HUES64 (cell line): Measurements from ENCODE around the gene ERBB4. TPM values are rescaled to one million over a fixed set of nuclear protein-coding genes. Genes with fewer than 3 reads are reported as not detected.

Experiments
- H3K27ac ChIP-seq: 2 replicates; pipeline ENCODE4 v1.7.0; 2013; ENCODE audit warnings: low read depth, low read length, inconsistent platforms
- H3K27me3 ChIP-seq: 2 replicates; pipeline ENCODE4 v1.6.1; 2013; ENCODE audit warnings: mild to moderate bottlenecking, low read length; ENCODE audit not compliant: insufficient read depth
- H3K36me3 ChIP-seq: 2 replicates; pipeline ENCODE4 v1.6.1; 2013; ENCODE audit warnings: mild to moderate bottlenecking, low read length; ENCODE audit not compliant: insufficient read depth
- H3K4me1 ChIP-seq: 2 replicates; pipeline ENCODE4 v1.6.1; 2013; ENCODE audit warnings: mild to moderate bottlenecking, low read length, moderate library complexity; ENCODE audit not compliant: insufficient read depth
- H3K4me3 ChIP-seq: 2 replicates; pipeline ENCODE4 v1.5.1; 2013; ENCODE audit warnings: mild to moderate bottlenecking, low read length, moderate library complexity
- H3K9ac ChIP-seq: 2 replicates; pipeline ENCODE4 v1.6.1; 2013; ENCODE audit warnings: mild to moderate bottlenecking, low read depth, low read length
- H3K9me3 ChIP-seq: 2 replicates; pipeline ENCODE4 v1.6.1; 2013; ENCODE audit warnings: low read depth, low read length; ENCODE audit not compliant: insufficient read depth
- WGBS: fragments of 150-250, 120-280 bp; methylation state at CpG from one replicate; pipeline ENCODE4 v1.1.7; 2013; ENCODE audit warnings: missing lambda C conversion rate; 5-methylcytosine and 5-hydroxymethylcytosine counted together
- polyA plus RNA-seq, 2 experiments: library from polyadenylated mRNA; stranded (reverse); fragments of 50-300 nt; gene quantifications; one replicate each; pipeline ENCODE4 v1.2.3, GENCODE V29; 2013

The ERBB4 gene
- 0.70 TPM for polyA plus RNA-seq (2013, experiment 1 of 2)
- polyA plus RNA-seq (2013, experiment 2 of 2) = 1.4 TPM

DNA sequence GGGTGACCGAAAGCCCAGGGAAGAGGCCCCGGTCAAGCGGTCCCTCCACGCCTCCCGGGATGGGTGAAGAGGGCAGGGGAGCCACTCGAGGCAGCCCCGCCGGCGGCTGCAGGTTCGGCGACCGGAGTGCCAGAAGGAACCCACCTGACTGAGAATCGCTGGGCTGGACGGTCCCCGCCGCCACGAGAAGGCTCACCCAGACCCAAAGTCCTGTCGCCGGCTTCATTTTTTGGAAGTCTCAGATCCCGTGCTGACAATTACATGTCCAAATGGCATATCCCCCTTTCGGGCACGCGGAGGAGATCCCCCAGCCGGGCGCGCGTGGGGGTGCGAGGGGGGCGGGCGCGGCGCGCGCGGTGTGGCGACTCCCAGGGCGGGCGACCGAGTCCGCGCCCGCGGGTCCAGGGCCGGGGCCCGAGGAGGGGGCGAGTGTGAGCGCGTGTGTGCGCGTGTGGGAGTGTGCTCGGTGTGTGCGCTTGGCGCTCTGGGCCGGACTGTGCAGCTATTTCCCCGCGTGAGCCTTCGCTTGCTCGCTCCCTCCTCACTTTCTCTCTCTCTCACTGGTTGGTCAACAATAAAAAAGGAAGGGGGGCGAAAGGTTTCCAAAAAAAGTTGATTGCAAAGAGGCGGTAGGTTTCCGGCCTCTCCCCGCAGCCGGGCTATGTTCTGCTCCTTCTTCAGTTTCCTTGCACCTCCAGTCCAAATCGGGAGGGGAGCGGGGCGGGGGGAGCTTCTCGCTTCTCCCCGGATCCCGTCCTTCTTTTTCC, at the start of gene ERBB4:
ERBB4 (minus strand) TSS at position 498 of the 767 bp plus-strand sequence; CDS start at position 226, 272 bp downstream.
- Histone ChIP-seq H3K27me3 (peaks cover 70% of the 10 kb centered on the region), H3K27ac (no peak within 1 kb of the TSS), H3K4me1 (peaks cover 9% of the 10 kb centered on the region; the same call in 1 of the 2 replicates), H3K9ac (peak within 1 kb of the TSS; percentile 27; the same call in 1 of the 2 replicates), H3K4me3 (peak within 1 kb of the TSS; percentile 74), H3K9me3 (no peaks in the 10 kb centered on the region), H3K36me3 (no peaks in the 10 kb centered on the region)
- WGBS = under 1% methylated on average over 59 of the region's 69 CpGs

DNA sequence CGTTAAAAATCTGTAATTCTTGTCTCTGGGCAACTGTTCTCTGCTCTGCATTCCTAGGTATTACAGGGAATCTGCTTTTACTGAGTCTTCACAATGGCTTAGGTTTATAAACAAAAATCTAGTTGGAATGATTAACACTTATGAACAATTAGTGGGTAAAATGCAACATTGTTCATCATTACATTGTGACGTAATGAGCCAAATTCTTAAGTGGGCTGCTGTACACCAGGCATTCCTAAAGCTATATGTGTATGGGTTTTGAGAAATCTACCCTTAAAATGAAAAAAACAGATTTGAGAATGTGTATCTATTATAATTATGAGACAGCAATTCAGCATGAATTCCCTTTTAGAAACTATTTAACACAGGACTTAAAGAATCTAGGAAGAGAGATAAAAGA, 41.5 kb upstream of the ERBB4 start:
- Histone ChIP-seq H3K27me3 (no peaks in the 10 kb centered on the region), H3K9me3 (no peaks in the 10 kb centered on the region), H3K9ac (no peak overlapping the region), H3K36me3 (no peaks in the 10 kb centered on the region), H3K4me1 (no peaks in the 10 kb centered on the region), H3K27ac (no peak overlapping the region), H3K4me3 (no peak overlapping the region)
- WGBS = 100% methylated on average over 2 of the region's 2 CpGs

DNA sequence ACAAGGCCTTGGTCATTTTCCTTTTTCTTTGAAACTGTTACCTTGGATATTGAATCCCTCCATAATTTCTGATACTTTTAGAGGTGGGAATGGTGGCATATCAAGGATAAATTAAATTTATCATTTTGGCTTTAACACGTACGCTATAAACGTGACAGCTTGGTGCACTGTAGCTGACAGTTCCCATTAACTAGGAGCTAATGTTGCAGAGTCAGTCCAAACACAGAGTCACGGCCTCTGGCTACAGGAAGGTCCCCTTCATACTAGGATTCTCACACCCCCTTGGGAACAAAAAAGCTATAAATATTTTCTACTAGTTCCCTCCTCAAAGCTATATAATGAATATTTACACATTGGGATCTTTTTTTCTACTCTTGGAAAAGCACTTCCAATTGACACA, 17.7 kb upstream of the ERBB4 start:
- 90% methylated on average over 4 of the region's 4 CpGs for WGBS
- H3K4me1 ChIP-seq = no peaks in the 10 kb centered on the region

DNA sequence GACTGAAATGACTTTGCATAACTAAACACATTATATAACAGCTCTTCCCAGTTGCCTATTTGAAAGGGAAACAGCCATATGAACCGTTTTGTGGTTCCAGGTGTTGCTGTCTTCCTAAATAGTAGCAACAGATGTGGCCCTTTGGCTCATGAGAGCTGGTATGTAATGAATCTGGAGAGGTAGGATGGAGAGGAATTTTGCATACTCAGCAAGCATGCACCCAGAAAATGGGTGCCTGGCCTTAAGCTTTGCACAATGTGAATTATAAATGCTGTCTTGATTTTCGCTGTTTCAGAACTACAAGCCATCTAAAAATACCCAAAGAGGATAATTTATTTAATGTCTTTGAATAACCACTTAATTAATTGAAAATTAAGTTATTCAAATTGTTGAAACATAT, 15.6 kb upstream of the ERBB4 start:
- no peak overlapping the region for H3K9ac ChIP-seq
- H3K36me3 ChIP-seq = no peaks in the 10 kb centered on the region
- no peak overlapping the region for H3K27ac ChIP-seq
- 89% methylated on average over 1 of the region's 2 CpGs for WGBS
- H3K27me3 ChIP-seq = no peaks in the 10 kb centered on the region
- H3K4me3 ChIP-seq = no peak overlapping the region
- H3K9me3 ChIP-seq = no peaks in the 10 kb centered on the region
- no peaks in the 10 kb centered on the region for H3K4me1 ChIP-seq

More for the DNA sequence above, 17.7 kb upstream of the ERBB4 start:
- H3K27me3 ChIP-seq = no peaks in the 10 kb centered on the region
- no peak overlapping the region for H3K27ac ChIP-seq
- H3K4me3 ChIP-seq = no peak overlapping the region
- no peaks in the 10 kb centered on the region for H3K9me3 ChIP-seq
- no peaks in the 10 kb centered on the region for H3K36me3 ChIP-seq
- H3K9ac ChIP-seq = no peak overlapping the region

DNA sequence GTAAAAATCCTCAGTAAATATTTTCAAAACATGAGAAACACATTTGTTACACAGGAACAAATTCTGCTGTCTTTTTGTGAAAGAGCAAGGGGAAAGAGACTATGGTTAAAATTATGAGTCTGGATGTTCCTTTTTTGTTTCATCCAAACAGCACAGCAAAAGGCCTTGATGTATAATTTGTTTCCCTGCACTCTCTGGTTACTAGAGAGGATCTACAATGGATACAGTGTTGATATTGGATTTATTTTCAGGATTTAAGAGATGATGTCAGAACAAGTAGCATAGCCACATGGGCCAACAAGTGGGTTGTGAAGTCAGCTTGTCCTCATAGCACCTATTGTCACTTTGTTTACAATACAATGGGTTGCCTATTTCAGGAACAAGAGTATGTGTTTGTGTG, 11.3 kb upstream of the ERBB4 start:
- H3K36me3 ChIP-seq = no peaks in the 10 kb centered on the region
- no peak overlapping the region for H3K4me3 ChIP-seq
- H3K27me3 ChIP-seq = no peaks in the 10 kb centered on the region
- no peaks in the 10 kb centered on the region for H3K4me1 ChIP-seq
- no peak overlapping the region for H3K9ac ChIP-seq
- no peaks in the 10 kb centered on the region for H3K9me3 ChIP-seq
- H3K27ac ChIP-seq = no peak overlapping the region

DNA sequence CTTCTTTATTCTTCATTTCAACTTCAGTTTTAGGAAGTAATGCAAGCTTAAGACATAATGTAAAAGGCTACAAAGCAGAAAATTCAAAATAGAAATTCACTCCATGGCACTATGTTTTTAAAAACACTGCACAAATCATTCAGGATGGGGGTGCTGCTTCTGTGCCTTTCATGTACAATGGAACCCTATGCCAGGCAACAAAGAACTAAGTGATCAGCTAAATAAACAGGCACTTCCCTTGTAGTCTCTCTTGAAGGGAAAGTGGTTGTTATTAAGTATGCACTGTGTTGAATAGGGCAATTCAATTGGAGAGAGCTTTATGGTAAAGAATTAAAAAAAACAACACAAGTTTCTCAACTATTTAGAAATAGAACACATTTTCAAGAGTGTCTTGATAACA, 10.9 kb upstream of the ERBB4 start:
- no peak overlapping the region for H3K27ac ChIP-seq
- H3K9ac ChIP-seq = no peak overlapping the region
- no peaks in the 10 kb centered on the region for H3K36me3 ChIP-seq
- H3K4me1 ChIP-seq = no peaks in the 10 kb centered on the region
- no peaks in the 10 kb centered on the region for H3K27me3 ChIP-seq
- no peak overlapping the region for H3K4me3 ChIP-seq
- H3K9me3 ChIP-seq = no peaks in the 10 kb centered on the region

DNA sequence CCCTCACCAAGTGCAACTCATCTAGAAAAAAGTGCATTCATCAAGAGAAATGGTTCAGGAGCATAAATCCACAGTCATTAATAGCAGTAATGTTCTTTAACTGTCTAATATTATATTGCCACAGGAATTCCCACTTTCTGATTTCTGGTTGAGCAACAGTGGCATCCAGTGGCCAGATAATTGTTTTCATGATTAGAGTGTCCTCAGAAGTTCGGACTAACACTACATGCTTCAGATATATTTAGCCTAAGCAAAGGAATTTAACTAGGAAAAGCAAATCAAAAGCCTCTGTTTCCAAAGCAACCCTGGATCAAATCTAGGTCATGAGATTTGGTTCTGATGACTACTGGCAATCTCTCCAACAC, 9.8 kb upstream of the ERBB4 start:
- 73% methylated on average over 1 of the region's 1 CpG for WGBS
- no peaks in the 10 kb centered on the region for H3K4me1 ChIP-seq

DNA sequence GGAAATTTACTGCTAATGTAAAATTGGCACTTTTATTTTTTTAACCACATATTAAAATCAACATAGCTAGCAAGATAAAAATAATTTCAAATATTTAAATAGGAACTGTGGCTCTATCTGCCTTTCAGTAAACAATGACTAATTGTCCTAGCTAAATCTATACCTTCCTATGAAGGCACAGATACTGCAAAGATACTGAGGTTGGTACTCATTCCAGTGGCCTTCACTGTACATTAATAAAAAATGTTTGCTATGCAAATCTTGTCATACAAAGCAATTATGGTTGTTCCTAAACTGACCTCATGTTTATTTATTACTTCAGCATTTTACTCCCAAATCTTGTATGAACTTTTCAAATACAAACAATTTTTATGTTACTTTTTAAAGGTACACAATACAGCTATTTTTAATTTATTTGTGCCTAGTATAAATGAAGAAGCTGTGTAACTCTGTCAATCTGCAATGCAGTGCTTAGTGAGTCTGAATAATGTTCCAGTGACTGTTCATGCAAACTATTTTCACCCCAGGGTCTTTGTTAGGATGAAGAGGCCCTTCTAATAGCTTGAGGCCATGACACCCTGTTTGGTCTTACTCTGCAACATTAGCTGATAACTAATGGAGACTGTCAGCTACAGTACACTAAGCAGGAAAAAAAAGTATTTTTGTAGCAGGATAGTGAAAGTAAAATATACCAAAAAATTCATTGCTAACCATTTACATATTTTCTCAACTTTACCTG, 9.3 kb upstream of the ERBB4 start:
- Histone ChIP-seq H3K9ac (no peak overlapping the region), H3K4me1 (no peaks in the 10 kb centered on the region), H3K9me3 (no peaks in the 10 kb centered on the region), H3K27ac (no peak overlapping the region), H3K36me3 (no peaks in the 10 kb centered on the region), H3K27me3 (no peaks in the 10 kb centered on the region), H3K4me3 (no peak overlapping the region)

More for the DNA sequence above, 9.8 kb upstream of the ERBB4 start:
- H3K9ac ChIP-seq = no peak overlapping the region
- H3K4me3 ChIP-seq = no peak overlapping the region
- H3K27me3 ChIP-seq = no peaks in the 10 kb centered on the region
- no peaks in the 10 kb centered on the region for H3K9me3 ChIP-seq
- H3K36me3 ChIP-seq = no peaks in the 10 kb centered on the region
- no peak overlapping the region for H3K27ac ChIP-seq

DNA sequence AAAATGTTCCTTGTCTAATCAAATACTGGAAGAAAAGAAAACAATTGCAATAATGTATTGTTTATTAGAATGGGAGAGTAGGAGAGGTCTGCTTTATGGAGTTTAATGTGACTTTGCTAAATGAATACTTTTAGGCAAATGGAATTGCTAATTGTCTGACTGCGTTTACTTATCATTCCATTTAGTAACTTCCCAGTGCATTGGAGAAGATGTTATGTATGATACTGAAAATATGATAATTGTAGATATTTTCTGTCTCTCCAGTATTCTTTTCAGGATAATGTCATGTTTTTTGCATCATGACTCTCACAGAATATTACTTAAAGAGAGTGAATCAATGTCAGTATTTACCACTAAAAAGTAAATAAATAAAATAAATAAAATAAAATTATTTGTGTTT, 8.1 kb upstream of the ERBB4 start:
- Histone ChIP-seq H3K27me3 (no peaks in the 10 kb centered on the region), H3K9ac (no peak overlapping the region), H3K27ac (no peak overlapping the region), H3K4me3 (no peak overlapping the region), H3K4me1 (no peaks in the 10 kb centered on the region), H3K9me3 (no peaks in the 10 kb centered on the region), H3K36me3 (no peaks in the 10 kb centered on the region)
- 100% methylated on average over 1 of the region's 1 CpG for WGBS

DNA sequence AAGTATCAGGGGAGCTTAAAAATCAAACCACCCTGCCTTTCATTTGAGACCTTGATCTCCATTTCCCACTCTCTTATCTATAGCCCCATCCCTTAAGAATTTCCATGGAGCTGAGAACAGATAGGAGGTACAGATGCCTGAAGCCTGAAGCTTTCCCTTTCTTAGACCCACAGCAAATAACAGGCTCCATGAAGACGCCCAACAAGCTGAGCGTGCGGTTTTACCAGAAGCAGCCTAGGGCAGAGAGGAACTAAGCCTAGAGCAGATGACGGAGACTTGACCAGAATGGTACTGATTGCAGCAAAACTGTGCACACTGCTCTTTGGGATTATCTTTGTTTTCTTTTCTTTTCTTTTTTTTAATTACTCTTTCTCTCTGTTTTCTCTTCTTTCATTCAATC, 1.7 kb upstream of the ERBB4 start:
- H3K27ac ChIP-seq = no peak overlapping the region
- peaks cover 51% of the 10 kb centered on the region for H3K27me3 ChIP-seq
- WGBS = 70% methylated on average over 4 of the region's 4 CpGs
- H3K36me3 ChIP-seq = no peaks in the 10 kb centered on the region
- H3K4me3 ChIP-seq = no peak overlapping the region
- no peak overlapping the region for H3K9ac ChIP-seq
- H3K9me3 ChIP-seq = no peaks in the 10 kb centered on the region
- H3K4me1 ChIP-seq = peaks cover 8% of the 10 kb centered on the region; the same call in 1 of the 2 replicates

DNA sequence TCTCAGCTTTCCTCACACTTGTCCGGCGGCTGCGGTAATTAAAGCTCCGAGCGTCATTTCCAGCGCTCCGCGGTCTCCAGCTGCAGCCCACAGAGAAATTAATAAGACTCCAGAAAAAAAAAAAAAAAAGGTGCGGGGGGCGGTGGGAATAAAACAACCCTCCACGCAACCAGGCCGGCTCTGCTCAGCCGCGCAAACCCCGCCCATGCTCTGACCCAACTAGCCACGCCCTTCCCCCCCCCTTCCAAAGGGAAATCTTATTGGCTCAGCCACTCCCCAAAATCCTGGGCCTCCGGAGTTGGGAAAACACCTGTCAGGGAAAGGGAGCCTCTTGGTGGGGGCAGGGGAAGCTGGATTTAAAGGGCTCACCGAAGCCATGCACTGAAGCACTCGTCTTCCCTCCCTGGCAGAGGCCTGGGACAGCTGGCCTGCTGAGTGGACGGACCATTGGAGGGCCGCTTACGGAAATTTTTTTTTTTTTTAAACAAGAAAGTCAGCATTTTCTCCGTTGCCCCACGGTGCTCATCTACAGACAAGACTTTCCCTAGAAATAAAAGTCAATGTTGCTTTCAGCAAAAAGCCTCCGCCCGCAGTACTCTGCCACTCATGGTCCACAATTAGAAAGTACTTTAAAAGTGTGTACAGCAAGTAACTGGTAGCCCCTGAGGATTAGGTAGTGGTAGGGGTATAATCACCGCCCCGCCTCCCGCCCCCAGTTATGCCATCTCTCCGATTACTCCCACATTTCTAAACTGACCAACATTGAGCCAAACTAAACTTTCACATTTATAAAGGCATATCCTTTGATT, 674 bp upstream of the ERBB4 start:
- 7% methylated on average over 22 of the region's 30 CpGs for WGBS
- peaks cover 9% of the 10 kb centered on the region; the same call in 1 of the 2 replicates for H3K4me1 ChIP-seq
- no peaks in the 10 kb centered on the region for H3K36me3 ChIP-seq
- H3K27ac ChIP-seq = no peak overlapping the region
- H3K4me3 ChIP-seq = peak overlapping the region; percentile 74
- H3K27me3 ChIP-seq = peaks cover 62% of the 10 kb centered on the region
- H3K9ac ChIP-seq = no peak overlapping the region
- H3K9me3 ChIP-seq = no peaks in the 10 kb centered on the region
